Measurements from ENCODE around the gene CKS2. TPM values are rescaled to one million over a fixed set of nuclear protein-coding genes. Genes with fewer than 3 reads are reported as not detected.

Gene CKS2
- total RNA-seq, 1 donor from 2014 or later = 11.6 TPM

- H3K4me1 ChIP-seq = peaks cover 49% of the 10 kb centered on the region
Observed at GRCh38 chr9:89313842-89314241, 2.8 kb downstream of the CKS2 start.

GRCh38 chr9:89314955-89315354 is 4.0 kb downstream of the CKS2 start:
- Histone ChIP-seq H3K27me3 (ENCODE audit: low read depth) (no peaks in the 10 kb centered on the region), H3K36me3 (no peaks in the 10 kb centered on the region), H3K4me3 (no peak overlapping the region), H3K4me1 (peaks cover 48% of the 10 kb centered on the region), H3K27ac (replicated peaks) (no peak overlapping the region), H3K9me3 (replicated peaks) (no peaks in the 10 kb centered on the region)
- TF ChIP-seq, protein P1, sequence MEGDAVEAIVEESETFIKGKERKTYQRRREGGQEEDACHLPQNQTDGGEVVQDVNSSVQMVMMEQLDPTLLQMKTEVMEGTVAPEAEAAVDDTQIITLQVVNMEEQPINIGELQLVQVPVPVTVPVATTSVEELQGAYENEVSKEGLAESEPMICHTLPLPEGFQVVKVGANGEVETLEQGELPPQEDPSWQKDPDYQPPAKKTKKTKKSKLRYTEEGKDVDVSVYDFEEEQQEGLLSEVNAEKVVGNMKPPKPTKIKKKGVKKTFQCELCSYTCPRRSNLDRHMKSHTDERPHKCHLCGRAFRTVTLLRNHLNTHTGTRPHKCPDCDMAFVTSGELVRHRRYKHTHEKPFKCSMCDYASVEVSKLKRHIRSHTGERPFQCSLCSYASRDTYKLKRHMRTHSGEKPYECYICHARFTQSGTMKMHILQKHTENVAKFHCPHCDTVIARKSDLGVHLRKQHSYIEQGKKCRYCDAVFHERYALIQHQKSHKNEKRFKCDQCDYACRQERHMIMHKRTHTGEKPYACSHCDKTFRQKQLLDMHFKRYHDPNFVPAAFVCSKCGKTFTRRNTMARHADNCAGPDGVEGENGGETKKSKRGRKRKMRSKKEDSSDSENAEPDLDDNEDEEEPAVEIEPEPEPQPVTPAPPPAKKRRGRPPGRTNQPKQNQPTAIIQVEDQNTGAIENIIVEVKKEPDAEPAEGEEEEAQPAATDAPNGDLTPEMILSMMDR (IDR thresholded peaks at IDR 0.05; ENCODE audit: borderline replicate concordance) = no peak
- intact Hi-C loops (cut with micrococcal nuclease) = no loop called here
- DNase-seq = no peak

More at GRCh38 chr9:89313842-89314241, 2.8 kb downstream of the CKS2 start:
- Histone ChIP-seq H3K27me3 (ENCODE audit: low read depth) (no peaks in the 10 kb centered on the region), H3K27ac (replicated peaks) (no peak overlapping the region), H3K4me3 (no peak overlapping the region), H3K9me3 (replicated peaks) (no peaks in the 10 kb centered on the region), H3K36me3 (no peaks in the 10 kb centered on the region)
- no peak for DNase-seq
- TF ChIP-seq, protein P1 (IDR thresholded peaks at IDR 0.05; ENCODE audit: borderline replicate concordance) = no peak
- intact Hi-C loops (cut with micrococcal nuclease) = no loop called here

- no peaks in the 10 kb centered on the region for H3K27me3 ChIP-seq (ENCODE audit: low read depth)
- TF ChIP-seq, protein P1 (IDR thresholded peaks at IDR 0.05; ENCODE audit: borderline replicate concordance) = no peak
- H3K36me3 ChIP-seq = no peaks in the 10 kb centered on the region
- H3K4me1 ChIP-seq = peaks cover 48% of the 10 kb centered on the region
- DNase-seq = no peak
- H3K9me3 ChIP-seq (replicated peaks) = no peaks in the 10 kb centered on the region
- no peak overlapping the region for H3K4me3 ChIP-seq
- H3K27ac ChIP-seq (replicated peaks) = no peak overlapping the region
- intact Hi-C loops (cut with micrococcal nuclease) = no loop called here
Observed at GRCh38 chr9:89315482-89315881, 4.5 kb downstream of the CKS2 start.

GRCh38 chr9:89317282-89317681 is 6.3 kb downstream of the CKS2 start:
- Histone ChIP-seq H3K27ac (replicated peaks) (peak overlapping the region; percentile 100), H3K4me3 (no peak overlapping the region), H3K4me1 (peaks cover 51% of the 10 kb centered on the region), H3K9me3 (replicated peaks) (no peaks in the 10 kb centered on the region), H3K27me3 (ENCODE audit: low read depth) (no peaks in the 10 kb centered on the region), H3K36me3 (no peaks in the 10 kb centered on the region)
- DNase-seq = no peak
- intact Hi-C loops (cut with micrococcal nuclease) = no loop called here
- TF ChIP-seq, protein P1 (IDR thresholded peaks at IDR 0.05; ENCODE audit: borderline replicate concordance) = no peak

DNA sequence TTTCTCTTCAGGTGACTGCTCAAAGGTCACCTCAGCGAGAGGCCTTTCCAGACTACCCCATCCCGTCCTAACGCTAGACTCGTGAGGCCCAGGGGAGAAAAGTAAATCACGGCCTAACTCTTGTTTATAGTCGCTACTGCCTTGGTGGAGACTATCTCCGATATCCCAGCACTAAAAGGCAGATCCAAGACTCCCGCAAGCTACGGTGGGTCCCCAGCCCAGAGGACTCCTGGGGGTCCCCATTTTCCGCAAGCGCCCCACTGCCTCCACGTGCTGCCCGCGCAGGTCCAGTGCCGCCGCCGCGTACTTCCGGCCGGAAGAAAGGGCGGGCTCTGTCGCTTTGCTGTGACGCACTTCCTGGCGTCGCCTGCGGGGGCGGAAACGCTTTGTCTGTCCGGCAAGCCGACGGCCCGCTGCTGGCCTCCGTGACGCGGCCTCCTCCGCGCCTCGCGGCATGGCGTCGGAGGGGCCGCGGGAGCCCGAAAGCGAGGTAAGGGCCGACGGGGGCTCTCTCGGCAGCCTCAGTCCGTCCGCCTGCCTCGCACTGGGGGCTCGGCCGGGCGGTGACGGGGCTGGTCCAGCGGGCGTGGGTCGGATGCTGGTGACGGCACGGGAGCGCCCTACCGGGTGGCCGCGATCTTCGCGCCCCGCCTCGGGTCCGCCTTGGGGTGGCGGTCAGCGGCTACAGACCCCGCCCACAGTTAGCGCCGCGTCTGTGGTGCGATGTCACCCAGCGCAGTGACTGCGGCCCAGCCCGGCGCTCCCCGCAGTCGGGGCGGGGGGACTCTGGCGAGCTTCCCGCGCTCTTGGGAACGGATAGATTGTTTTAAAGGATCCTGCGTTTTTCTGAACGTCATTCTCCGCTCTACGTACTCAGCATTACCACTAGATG is 7.4 kb downstream of the CKS2 start, which contains the start of gene SECISBP2:
Gene SECISBP2 (plus strand): TSS at position 378 of the 892 bp plus-strand sequence. CDS start 77 bp downstream, at position 455.
- Histone ChIP-seq H3K27ac (replicated peaks) (peak within 1 kb of the TSS; percentile 100), H3K36me3 (no peaks in the 10 kb centered on the region), H3K9me3 (replicated peaks) (no peaks in the 10 kb centered on the region), H3K27me3 (ENCODE audit: low read depth) (no peaks in the 10 kb centered on the region), H3K4me3 (peak within 1 kb of the TSS; percentile 84), H3K4me1 (peaks cover 56% of the 10 kb centered on the region)
- DNase-seq = peak; percentile 97
- TF ChIP-seq, protein P1 (IDR thresholded peaks at IDR 0.05; ENCODE audit: borderline replicate concordance) = peak; percentile 82
- intact Hi-C loops (cut with micrococcal nuclease) = no loop called here
